Measurements from ENCODE around the gene PCNX3. TPM values are rescaled to one million over a fixed set of nuclear protein-coding genes. Genes with fewer than 3 reads are reported as not detected.

Gene PCNX3
- total and polyA plus RNA-seq, 2 of the 4 experiments (the other 2 are of a cell fraction), result 5.6 to 33.2 TPM

- H3K9ac ChIP-seq (ENCODE audit: low read depth, low read length), result no peak overlapping the region; the same call in 1 of the 2 replicates
- no peak overlapping the region for H3K56ac ChIP-seq (ENCODE audit: extremely low read depth, insufficient read depth, low read length)
- no peak for ATAC-seq (ENCODE audit: low read depth)
- no peak overlapping the region for H2AK9ac ChIP-seq (replicated peaks; ENCODE audit: low read depth, low read length, poor library complexity)
- no peak overlapping the region for H4K5ac ChIP-seq (ENCODE audit: low read depth, low read length)
- H3K23ac ChIP-seq (ENCODE audit: low read depth, low read length), result no peak overlapping the region
- H4K8ac ChIP-seq (ENCODE audit: low read depth in 2 of 2, low read length in 2 of 2), result no peak overlapping the region
- H3K4me2 ChIP-seq (ENCODE audit: low read depth, low read length), result no peak overlapping the region
- no peak overlapping the region for H4K91ac ChIP-seq (ENCODE audit: insufficient read depth, low read depth, low read length)
- no peak overlapping the region for H3K4me3 ChIP-seq (ENCODE audit: insufficient read depth, low read depth, low read length)
- intact Hi-C loops (cut with micrococcal nuclease) (no loop called here), dilution Hi-C loops (cut with HindIII; ENCODE audit: low sequenced_read_pairs, unreplicated experiment) (no loop called here), in situ Hi-C loops (cut with MboI; ENCODE audit: low sequenced_read_pairs) (no loop called here)
- H3K36me3 ChIP-seq (ENCODE audit: control insufficient read depth, insufficient read depth, low read length), result peaks cover 39% of the 10 kb centered on the region
- TF ChIP-seq MAZ (IDR thresholded peaks at IDR 0.05; ENCODE audit: borderline replicate concordance, low read depth, low read length), result no peak
- TF ChIP-seq POLR2A (IDR thresholded peaks at IDR 0.05; ENCODE audit: low read depth, low read length), result no peak
- TF ChIP-seq ELK1 (IDR thresholded peaks at IDR 0.05; ENCODE audit: borderline replicate concordance, low read depth, low read length), result no peak
- no peak for TF ChIP-seq CEBPB (IDR thresholded peaks at IDR 0.05; ENCODE audit: low read depth, low read length)
- TF ChIP-seq MAFK (IDR thresholded peaks at IDR 0.05; ENCODE audit: low read depth, low read length), result no peak
- TF ChIP-seq MXI1 (IDR thresholded peaks at IDR 0.05; ENCODE audit: borderline replicate concordance, low read depth, low read length), result no peak
- no peak for TF ChIP-seq RCOR1 (IDR thresholded peaks at IDR 0.05; ENCODE audit: insufficient replicate concordance, low read length)
- no peak for TF ChIP-seq FOS (IDR thresholded peaks at IDR 0.05; ENCODE audit: low read depth, low read length)
- no peak for TF ChIP-seq RFX5 (IDR thresholded peaks at IDR 0.05; ENCODE audit: low read depth, low read length)
- TF ChIP-seq USF2 (IDR thresholded peaks at IDR 0.05; ENCODE audit: low read depth, low read length), result no peak
- no peak for TF ChIP-seq CTCF (conservative IDR thresholded peaks at IDR 0.05; ENCODE audit: low read depth, low read length)
- no peak for TF ChIP-seq SMC3 (IDR thresholded peaks at IDR 0.05; ENCODE audit: low read depth, low read length)
- TF ChIP-seq NFE2L2 (IDR thresholded peaks at IDR 0.05; ENCODE audit: low read depth, low read length), result no peak
- no peak for TF ChIP-seq CHD1 (IDR thresholded peaks at IDR 0.05; ENCODE audit: low read depth, low read length)
- no peak for TF ChIP-seq RAD21 (IDR thresholded peaks at IDR 0.05; ENCODE audit: low read length)
- no peaks in the 10 kb centered on the region for H3K9me3 ChIP-seq (ENCODE audit: control insufficient read depth, insufficient read depth, low read length)
- no peak overlapping the region for H2AFZ ChIP-seq (replicated peaks; ENCODE audit: low read length, poor library complexity)
- no peak overlapping the region for H2BK20ac ChIP-seq (ENCODE audit: low read depth, low read length)
- H2BK5ac ChIP-seq (ENCODE audit: low read depth, low read length, poor library complexity, severe bottlenecking), result no peak overlapping the region
- H3K18ac ChIP-seq (ENCODE audit: low read depth, low read length), result no peak overlapping the region
- no peak for DNase-seq
- H3K79me1 ChIP-seq (ENCODE audit: low read depth in 1 of 2, low read length in 2 of 2), result peaks cover 0 to 24% of the 10 kb centered on the region in 2 experiments; a peak in 1 of 4 replicates
- H3K4me1 ChIP-seq (ENCODE audit: control insufficient read depth, insufficient read depth, low read length), result peaks cover 4% of the 10 kb centered on the region
- H3K27ac ChIP-seq (ENCODE audit: insufficient read depth, low read length), result no peak overlapping the region
- H3K14ac ChIP-seq (replicated peaks; ENCODE audit: low read depth, low read length), result no peak overlapping the region
- H2AK5ac ChIP-seq (ENCODE audit: low read depth, low read length), result no peak overlapping the region
- ChIA-PET POLR2A (ENCODE audit: unreplicated experiment) (no interaction called here), CTCF (no interaction called here)
- no TSS peak for BruUV-seq (replicated peaks)
- H3K9me1 ChIP-seq (ENCODE audit: insufficient read depth, low read length), result no peaks in the 10 kb centered on the region
- H3K4ac ChIP-seq (ENCODE audit: low read depth, low read length), result no peak overlapping the region
- no peak overlapping the region for H2BK15ac ChIP-seq (ENCODE audit: low read depth, low read length)
- 0 out of 2 replicates have a peak, but pooled peaks cover 4% of the 10 kb centered on the region for H4K20me1 ChIP-seq (ENCODE audit: insufficient read depth, low read length)
- H3K27me3 ChIP-seq (ENCODE audit: control insufficient read depth, insufficient read depth, low read length), result no peaks in the 10 kb centered on the region
- 100% methylated on average over 3 of the region's 4 CpGs; no CpG with 5 or more reads in 1 of the 2 experiments for WGBS, 2 experiments (ENCODE audit: extremely low coverage in 2 of 2, insufficient read length in 1 of 2)
- H2BK120ac ChIP-seq (ENCODE audit: low read depth, low read length), result no peak overlapping the region
Measured at GRCh38 chr11:65586247-65586630, 29.3 kb upstream of the PCNX3 start.
